Esophagus squamous epithelium (tissue), 5 donors: Measurements from ENCODE around the gene EVC. TPM values are rescaled to one million over a fixed set of nuclear protein-coding genes. Genes with fewer than 3 reads are reported as not detected.

Experiments
- DNase-seq: peaks from one replicate; lab custom pipeline; 2025; lab: John Stamatoyannopoulos, UW
- H3K27ac ChIP-seq, 4 donors: fragments of 200-600 bp; sonication (generic); one replicate each; pipeline ENCODE4 v1.5.1; 2016 to 2019; ENCODE audit warnings: mild to moderate bottlenecking in 1 of 4
- H3K27me3 ChIP-seq, 4 donors: fragments of 200-600 bp; sonication (generic); 1 replicate in 3 of 4; 2 replicates in 1 of 4; pipeline versions ENCODE4 v1.5.1 to v1.6.0; 2017 to 2021; ENCODE audit warnings: antibody characterized with exemption in 1 of 4
- H3K36me3 ChIP-seq, 3 donors: fragments of 200-600 bp; sonication (generic); one replicate each; pipeline ENCODE4 v1.5.1; 2016 to 2019
- H3K4me1 ChIP-seq, 3 donors: fragments of 200-600 bp; sonication (generic); one replicate each; pipeline ENCODE4 v1.5.1; 2017 to 2019
- H3K4me3 ChIP-seq, 4 donors: fragments of 200-600 bp; sonication (generic); 1 replicate in 3 of 4; 2 replicates in 1 of 4; pipeline ENCODE4 v1.5.1; 2016 to 2019; ENCODE audit warnings: mild to moderate bottlenecking in 2 of 4, moderate library complexity in 1 of 4
- H3K9me3 ChIP-seq, 3 donors: fragments of 200-600 bp; sonication (generic); one replicate each; pipeline ENCODE4 v1.5.1; 2016 to 2019
- POLR2A ChIP-seq, 4 donors: fragments of 450-650 bp; IDR thresholded peaks; one replicate each; pipeline ENCODE4 v1.6.1; 2017; ENCODE audit warnings: antibody characterized with exemption in 4 of 4, mild to moderate bottlenecking in 4 of 4, moderate library complexity in 3 of 4
- WGBS, 2 donors: methylation state at CpG; one replicate each; pipeline ENCODE4 v1.1.5; 2018; 5-methylcytosine and 5-hydroxymethylcytosine counted together
- intact Hi-C: fragments of 100-400 bp; cut with DNase I; formaldehyde crosslinking; loops from one replicate; pipeline ENCODE4 v1.15.0; 2022
- total RNA-seq, 4 donors: library from RNA; depleted of rRNA; stranded (reverse); fragments of >200 nt; gene quantifications; one replicate each; pipeline ENCODE4 v1.1.0, GENCODE V29; 2016
- TF ChIP-seq, protein P1 (sequence below), 6 experiments: fragments of 450-650 bp in 4 of 6; fragments of 200-600 bp in 2 of 6; sonication (generic) in 2 of 6; IDR thresholded peaks; one replicate each; pipeline ENCODE4 v1.5.1; 2016 to 2019; ENCODE audit warnings: antibody characterized with exemption in 6 of 6, mild to moderate bottlenecking in 4 of 6, moderate library complexity in 4 of 6
- donor health status: DM: yes; HTN: yes; CAD: no.

The EVC gene
- total RNA-seq: 10 to 100 TPM in 1 of 4 donors, 1 to 10 TPM in 3; 4.2 to 17.2 (median 6.3) TPM

DNA sequence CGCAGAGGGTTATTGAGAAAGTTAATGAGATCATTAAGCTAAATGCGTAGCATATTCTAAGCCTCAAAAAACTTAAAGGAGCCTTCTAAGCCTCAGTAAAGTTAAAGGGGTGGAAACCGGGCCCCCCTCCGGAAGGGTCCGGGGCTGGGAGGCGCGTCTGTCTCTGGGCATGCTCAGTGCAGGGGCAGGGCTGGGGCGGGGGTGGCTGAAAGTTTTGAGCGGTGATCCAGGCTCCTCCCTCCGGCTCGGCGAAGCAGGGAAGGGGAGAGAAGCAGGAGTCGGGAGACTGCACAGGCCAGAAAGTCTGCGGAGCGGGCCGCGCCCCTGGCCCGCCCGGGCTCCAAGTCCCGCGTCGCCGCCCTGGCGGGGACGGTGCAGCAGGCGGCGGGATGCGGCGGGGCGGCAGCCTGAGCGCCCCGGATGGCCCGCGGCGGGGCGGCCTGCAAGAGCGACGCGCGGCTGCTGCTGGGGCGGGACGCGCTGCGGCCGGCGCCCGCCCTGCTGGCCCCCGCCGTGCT lies at the start of gene EVC:
Gene EVC, plus strand, starts transcription at position 241 of the 518 bp plus-strand sequence. Its CDS starts 180 bp downstream, at position 421.
- peak within 1 kb of the TSS; percentile 72 to 89 (median 86) for H3K27ac ChIP-seq
- peaks cover 0 to 7% (median 0%) of the 10 kb centered on the region in 3 donors for H3K9me3 ChIP-seq
- 0 to 2% methylated on average over 2 to 12 of the region's 49 CpGs for WGBS, 2 donors
- intact Hi-C loops: no loop called here
- TF ChIP-seq, protein P1, sequence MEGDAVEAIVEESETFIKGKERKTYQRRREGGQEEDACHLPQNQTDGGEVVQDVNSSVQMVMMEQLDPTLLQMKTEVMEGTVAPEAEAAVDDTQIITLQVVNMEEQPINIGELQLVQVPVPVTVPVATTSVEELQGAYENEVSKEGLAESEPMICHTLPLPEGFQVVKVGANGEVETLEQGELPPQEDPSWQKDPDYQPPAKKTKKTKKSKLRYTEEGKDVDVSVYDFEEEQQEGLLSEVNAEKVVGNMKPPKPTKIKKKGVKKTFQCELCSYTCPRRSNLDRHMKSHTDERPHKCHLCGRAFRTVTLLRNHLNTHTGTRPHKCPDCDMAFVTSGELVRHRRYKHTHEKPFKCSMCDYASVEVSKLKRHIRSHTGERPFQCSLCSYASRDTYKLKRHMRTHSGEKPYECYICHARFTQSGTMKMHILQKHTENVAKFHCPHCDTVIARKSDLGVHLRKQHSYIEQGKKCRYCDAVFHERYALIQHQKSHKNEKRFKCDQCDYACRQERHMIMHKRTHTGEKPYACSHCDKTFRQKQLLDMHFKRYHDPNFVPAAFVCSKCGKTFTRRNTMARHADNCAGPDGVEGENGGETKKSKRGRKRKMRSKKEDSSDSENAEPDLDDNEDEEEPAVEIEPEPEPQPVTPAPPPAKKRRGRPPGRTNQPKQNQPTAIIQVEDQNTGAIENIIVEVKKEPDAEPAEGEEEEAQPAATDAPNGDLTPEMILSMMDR (IDR thresholded peaks at IDR 0.05): no peak
- TF ChIP-seq POLR2A (IDR thresholded peaks at IDR 0.05): peak in 2 of 4 donors; percentile 22 to 46
- peaks cover 0 to 13% (median 0%) of the 10 kb centered on the region in 4 donors for H3K27me3 ChIP-seq
- no peak for DNase-seq
- H3K4me1 ChIP-seq: peaks cover 32 to 63% (median 34%) of the 10 kb centered on the region in 3 donors
- H3K36me3 ChIP-seq: no peaks in the 10 kb centered on the region
- peak within 1 kb of the TSS; percentile 38 to 77 (median 56) for H3K4me3 ChIP-seq

DNA sequence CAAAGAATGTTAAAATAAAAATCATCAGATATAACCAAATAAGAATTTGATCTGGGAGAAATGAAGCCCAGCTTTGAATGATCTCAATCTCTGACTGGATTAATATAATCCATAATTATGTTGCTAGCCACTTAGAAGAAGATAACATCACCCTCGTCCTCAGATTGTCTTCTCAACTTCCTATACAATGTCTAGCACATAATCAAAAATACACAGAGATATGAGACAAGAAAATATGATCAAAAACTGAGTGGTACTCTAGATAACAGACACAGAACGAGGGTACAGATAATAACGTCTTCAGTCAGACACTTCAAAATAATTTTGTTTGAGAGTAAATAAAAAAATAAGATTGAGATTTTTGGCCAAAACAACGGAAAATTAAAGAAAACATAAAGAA lies 49.8 kb upstream of the EVC start:
- Histone ChIP-seq H3K27me3 (no peaks in the 10 kb centered on the region), H3K36me3 (peaks cover 0 to 78% (median 0%) of the 10 kb centered on the region in 3 donors), H3K9me3 (no peaks in the 10 kb centered on the region), H3K4me3 (no peak overlapping the region), H3K27ac (no peak overlapping the region), H3K4me1 (no peaks in the 10 kb centered on the region)
- TF ChIP-seq POLR2A (IDR thresholded peaks at IDR 0.05): no peak
- TF ChIP-seq, protein P1 (IDR thresholded peaks at IDR 0.05): no peak
- DNase-seq: no peak
- 78 to 82% methylated on average over 4 of the region's 4 CpGs for WGBS, 2 donors
- intact Hi-C loops: no loop called here

DNA sequence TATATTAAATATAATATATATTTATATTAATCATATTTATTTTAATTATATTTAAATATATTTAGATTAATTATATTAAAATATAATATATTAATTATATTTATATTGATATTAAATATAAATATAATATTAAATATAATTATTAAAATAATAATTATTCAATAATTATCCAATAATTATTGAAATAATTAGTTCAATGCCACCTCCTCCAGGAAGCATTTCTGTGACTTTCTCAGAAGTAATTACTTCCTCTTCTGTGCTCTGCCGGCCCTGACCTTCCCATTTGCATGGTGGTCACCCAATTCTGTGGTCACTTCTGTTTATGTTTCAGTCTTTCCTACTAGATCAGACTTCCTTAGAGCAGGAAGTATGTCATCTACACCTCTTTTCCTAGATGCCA lies 48.4 kb upstream of the EVC start:
- Histone ChIP-seq H3K36me3 (peaks cover 0 to 67% (median 0%) of the 10 kb centered on the region in 3 donors), H3K27me3 (no peaks in the 10 kb centered on the region), H3K4me1 (no peaks in the 10 kb centered on the region), H3K9me3 (no peaks in the 10 kb centered on the region), H3K4me3 (no peak overlapping the region), H3K27ac (no peak overlapping the region)
- intact Hi-C loops: no loop called here
- no peak for DNase-seq
- WGBS, 2 donors: 57 to 83% methylated on average over 1 of the region's 1 CpG
- TF ChIP-seq, protein P1 (IDR thresholded peaks at IDR 0.05): no peak
- no peak for TF ChIP-seq POLR2A (IDR thresholded peaks at IDR 0.05)

DNA sequence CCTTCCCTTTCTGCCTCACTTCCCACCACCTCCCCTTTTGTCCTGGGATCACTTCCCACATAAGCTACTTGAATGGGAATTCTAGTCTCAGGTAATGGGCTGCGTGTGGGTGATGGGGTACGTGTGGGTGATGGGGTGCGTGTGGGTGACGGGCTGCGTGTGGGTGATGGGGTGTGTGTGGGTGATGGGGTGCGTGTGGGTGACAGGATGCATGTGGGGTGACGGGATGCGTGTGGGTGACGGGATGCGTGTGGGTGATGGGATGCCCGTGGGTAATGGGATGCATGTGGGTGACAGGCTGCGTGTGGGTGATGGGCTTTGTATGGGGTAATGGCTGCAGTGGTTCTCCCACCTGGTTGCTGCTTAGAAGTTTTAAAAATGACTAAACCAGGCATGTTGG lies 46.2 kb upstream of the EVC start:
- Histone ChIP-seq H3K9me3 (no peaks in the 10 kb centered on the region), H3K27ac (no peak overlapping the region), H3K36me3 (peaks cover 0 to 54% (median 0%) of the 10 kb centered on the region in 3 donors), H3K4me3 (no peak overlapping the region), H3K4me1 (no peaks in the 10 kb centered on the region), H3K27me3 (no peaks in the 10 kb centered on the region)
- 95 to 97% methylated on average over 12 of the region's 12 CpGs for WGBS, 2 donors
- TF ChIP-seq, protein P1 (IDR thresholded peaks at IDR 0.05): no peak
- no peak for TF ChIP-seq POLR2A (IDR thresholded peaks at IDR 0.05)
- no peak for DNase-seq
- intact Hi-C loops: no loop called here

DNA sequence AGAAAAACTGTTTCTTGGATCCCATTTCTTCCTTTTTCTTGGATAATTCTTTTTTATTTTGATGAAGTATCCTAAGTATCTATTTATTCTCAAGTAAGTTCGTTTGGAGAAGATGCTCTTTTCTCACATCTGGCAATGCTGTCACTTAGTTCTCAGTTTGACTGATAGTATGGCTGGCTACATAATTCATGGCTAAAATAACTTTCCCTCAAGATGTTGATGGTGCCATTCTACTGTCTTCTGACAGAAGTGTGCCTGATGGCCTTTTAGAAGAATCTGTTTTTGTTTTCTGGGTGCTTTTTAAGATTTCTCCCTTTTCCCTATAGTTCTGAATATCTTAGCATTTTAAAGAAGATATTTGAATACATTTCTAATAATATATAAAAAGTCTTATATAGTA lies 44.3 kb upstream of the EVC start:
- no peaks in the 10 kb centered on the region for H3K9me3 ChIP-seq

More for the DNA sequence above, 44.3 kb upstream of the EVC start:
- intact Hi-C loops: no loop called here
- Histone ChIP-seq H3K27me3 (no peaks in the 10 kb centered on the region), H3K4me3 (no peak overlapping the region), H3K36me3 (peaks cover 0 to 35% (median 0%) of the 10 kb centered on the region in 3 donors), H3K27ac (no peak overlapping the region), H3K4me1 (no peaks in the 10 kb centered on the region)
- WGBS, 2 donors: 70 to 78% methylated on average over 1 of the region's 1 CpG
- TF ChIP-seq POLR2A (IDR thresholded peaks at IDR 0.05): no peak
- TF ChIP-seq, protein P1 (IDR thresholded peaks at IDR 0.05): no peak
- DNase-seq: no peak
